Endothelial cell (in vitro differentiated cells): ENCODE measurements around the gene ECE1. TPM values are rescaled to one million over a fixed set of nuclear protein-coding genes. Genes with fewer than 3 reads are reported as not detected.
"Not testable (repeated sequence)": the region's sequence is repeated elsewhere in the genome, so short reads cannot be mapped to it uniquely, and the experiment has no call there.

Experiments
- DNase-seq: peaks from one replicate; pipeline ENCODE4 v3.0.0; 2021; ENCODE audit warnings: low spot score
- H3K27ac Mint-ChIP-seq: one replicate; pipeline ENCODE4 v1.8.0; 2021; ENCODE audit warnings: mixed read lengths, inconsistent platforms; ENCODE audit not compliant: unreplicated experiment
- H3K27me3 Mint-ChIP-seq: one replicate; pipeline ENCODE4 v1.8.0; 2021; ENCODE audit warnings: mild to moderate bottlenecking, moderate library complexity, mixed read lengths, inconsistent platforms; ENCODE audit not compliant: unreplicated experiment
- H3K36me3 Mint-ChIP-seq: one replicate; pipeline ENCODE4 v1.8.0; 2021; ENCODE audit warnings: mild to moderate bottlenecking, low read depth, mixed read lengths, inconsistent platforms; ENCODE audit not compliant: unreplicated experiment
- H3K4me1 Mint-ChIP-seq: one replicate; pipeline ENCODE4 v1.8.0; 2021; ENCODE audit warnings: mild to moderate bottlenecking, mixed read lengths, inconsistent platforms; ENCODE audit not compliant: unreplicated experiment
- H3K4me3 Mint-ChIP-seq: one replicate; pipeline ENCODE4 v1.8.0; 2021; ENCODE audit warnings: mild to moderate bottlenecking, mixed read lengths, inconsistent platforms; ENCODE audit not compliant: unreplicated experiment
- H3K9me3 Mint-ChIP-seq: one replicate; pipeline ENCODE4 v1.8.0; 2021; ENCODE audit warnings: mixed read lengths, inconsistent platforms; ENCODE audit not compliant: unreplicated experiment
- total RNA-seq: library from RNA; stranded (reverse); fragmentation: NEBNext Ultra II Directional; extraction: Animal tissue kit (Norgen Biotek cat#: 25700); gene quantifications from one replicate; pipeline ENCODE4 v1.2.1, GENCODE V29; 2021; ENCODE audit not compliant: unreplicated experiment
- TF ChIP-seq, protein P1 (sequence below): fragments of 200-600 bp; sonication (generic); IDR thresholded peaks from one replicate; pipeline ENCODE4 v1.5.0; 2021; ENCODE audit warnings: antibody characterized with exemption; ENCODE audit not compliant: unreplicated experiment

Gene ECE1
- total RNA-seq, 1 donor from 2014 or later, result 328 TPM

DNA sequence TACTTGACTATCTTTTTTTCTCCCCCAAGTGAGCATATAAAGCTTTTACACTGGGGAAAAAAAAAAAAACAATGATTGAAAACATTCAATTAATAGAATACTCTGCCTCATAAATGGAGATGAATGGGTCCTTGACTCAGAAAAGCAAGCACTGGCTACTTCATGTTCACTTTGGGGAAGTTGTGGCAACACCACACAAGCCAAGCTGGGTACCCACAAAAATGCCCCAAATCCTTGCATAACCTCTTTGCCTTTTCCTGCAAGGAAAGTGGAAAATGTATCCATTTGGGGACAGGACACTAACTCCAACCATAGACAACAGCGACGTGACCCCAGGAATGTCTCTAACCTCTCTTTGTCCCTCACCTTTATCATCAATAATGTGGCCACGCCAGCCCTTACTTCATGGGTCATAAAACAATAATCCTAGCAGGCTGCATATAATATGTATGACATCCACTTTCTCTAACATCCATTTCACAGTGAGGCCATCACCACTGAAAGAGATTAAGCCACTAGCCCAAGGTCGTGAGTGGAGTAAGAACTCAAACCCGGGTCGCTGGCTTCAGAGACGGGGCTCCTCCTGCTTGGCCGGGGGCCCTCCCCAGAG is 2.3 kb downstream of the ECE1 start:
- Mint-ChIP-seq H3K9me3 (no peaks in the 10 kb centered on the region), H3K4me1 (peaks cover 35% of the 10 kb centered on the region), H3K27ac (no peak overlapping the region), H3K27me3 (no peaks in the 10 kb centered on the region), H3K36me3 (peaks cover 4% of the 10 kb centered on the region), H3K4me3 (no peak overlapping the region)
- TF ChIP-seq, protein P1, sequence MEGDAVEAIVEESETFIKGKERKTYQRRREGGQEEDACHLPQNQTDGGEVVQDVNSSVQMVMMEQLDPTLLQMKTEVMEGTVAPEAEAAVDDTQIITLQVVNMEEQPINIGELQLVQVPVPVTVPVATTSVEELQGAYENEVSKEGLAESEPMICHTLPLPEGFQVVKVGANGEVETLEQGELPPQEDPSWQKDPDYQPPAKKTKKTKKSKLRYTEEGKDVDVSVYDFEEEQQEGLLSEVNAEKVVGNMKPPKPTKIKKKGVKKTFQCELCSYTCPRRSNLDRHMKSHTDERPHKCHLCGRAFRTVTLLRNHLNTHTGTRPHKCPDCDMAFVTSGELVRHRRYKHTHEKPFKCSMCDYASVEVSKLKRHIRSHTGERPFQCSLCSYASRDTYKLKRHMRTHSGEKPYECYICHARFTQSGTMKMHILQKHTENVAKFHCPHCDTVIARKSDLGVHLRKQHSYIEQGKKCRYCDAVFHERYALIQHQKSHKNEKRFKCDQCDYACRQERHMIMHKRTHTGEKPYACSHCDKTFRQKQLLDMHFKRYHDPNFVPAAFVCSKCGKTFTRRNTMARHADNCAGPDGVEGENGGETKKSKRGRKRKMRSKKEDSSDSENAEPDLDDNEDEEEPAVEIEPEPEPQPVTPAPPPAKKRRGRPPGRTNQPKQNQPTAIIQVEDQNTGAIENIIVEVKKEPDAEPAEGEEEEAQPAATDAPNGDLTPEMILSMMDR, result no peak
- DNase-seq, result no peak

DNA sequence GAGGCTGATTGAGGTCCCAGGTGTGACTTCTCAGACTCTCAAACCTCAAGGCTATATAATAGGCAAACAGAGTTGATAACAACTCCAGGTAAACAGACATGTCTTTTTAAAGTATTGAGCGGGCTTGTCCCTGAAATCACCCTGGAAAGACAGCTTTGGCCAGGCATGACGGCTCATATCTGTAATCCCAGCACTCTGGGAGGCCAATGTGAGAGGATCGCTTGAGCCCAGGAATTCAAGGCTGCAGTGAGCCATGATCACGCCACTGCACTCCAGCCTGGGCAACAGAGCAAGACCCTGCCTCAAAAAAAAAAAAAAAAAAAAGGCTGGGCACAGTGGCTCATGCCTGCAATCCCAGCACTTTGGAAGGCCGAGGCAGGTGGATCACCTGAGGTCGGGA is 4.9 kb downstream of the ECE1 start:
- not testable (repeated sequence) for DNase-seq, H3K4me3 Mint-ChIP-seq, H3K36me3 Mint-ChIP-seq, H3K27ac Mint-ChIP-seq, H3K9me3 Mint-ChIP-seq, H3K27me3 Mint-ChIP-seq
- H3K4me1 Mint-ChIP-seq, result peaks cover 34% of the 10 kb centered on the region

DNA sequence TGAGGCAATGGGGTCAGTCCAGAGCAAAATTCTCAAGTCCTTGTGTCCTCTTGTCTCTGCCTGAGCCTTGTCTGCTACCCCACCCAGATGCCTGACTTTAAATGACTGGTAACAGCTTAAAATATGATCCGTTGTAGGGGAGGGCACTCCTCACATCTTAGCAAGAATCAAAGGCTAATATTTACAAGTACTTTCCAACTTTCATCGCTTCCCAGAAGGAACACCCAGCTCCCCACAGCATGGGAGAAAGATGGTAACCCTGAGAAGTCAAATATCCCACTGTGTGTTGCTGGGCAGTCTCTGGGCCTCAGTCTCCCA is 5.2 kb downstream of the ECE1 start:
- Mint-ChIP-seq H3K36me3 (peaks cover 4% of the 10 kb centered on the region), H3K27ac (no peak overlapping the region), H3K9me3 (no peaks in the 10 kb centered on the region), H3K4me3 (no peak overlapping the region), H3K4me1 (peaks cover 37% of the 10 kb centered on the region), H3K27me3 (no peaks in the 10 kb centered on the region)
- DNase-seq, result no peak
- TF ChIP-seq, protein P1, result no peak

DNA sequence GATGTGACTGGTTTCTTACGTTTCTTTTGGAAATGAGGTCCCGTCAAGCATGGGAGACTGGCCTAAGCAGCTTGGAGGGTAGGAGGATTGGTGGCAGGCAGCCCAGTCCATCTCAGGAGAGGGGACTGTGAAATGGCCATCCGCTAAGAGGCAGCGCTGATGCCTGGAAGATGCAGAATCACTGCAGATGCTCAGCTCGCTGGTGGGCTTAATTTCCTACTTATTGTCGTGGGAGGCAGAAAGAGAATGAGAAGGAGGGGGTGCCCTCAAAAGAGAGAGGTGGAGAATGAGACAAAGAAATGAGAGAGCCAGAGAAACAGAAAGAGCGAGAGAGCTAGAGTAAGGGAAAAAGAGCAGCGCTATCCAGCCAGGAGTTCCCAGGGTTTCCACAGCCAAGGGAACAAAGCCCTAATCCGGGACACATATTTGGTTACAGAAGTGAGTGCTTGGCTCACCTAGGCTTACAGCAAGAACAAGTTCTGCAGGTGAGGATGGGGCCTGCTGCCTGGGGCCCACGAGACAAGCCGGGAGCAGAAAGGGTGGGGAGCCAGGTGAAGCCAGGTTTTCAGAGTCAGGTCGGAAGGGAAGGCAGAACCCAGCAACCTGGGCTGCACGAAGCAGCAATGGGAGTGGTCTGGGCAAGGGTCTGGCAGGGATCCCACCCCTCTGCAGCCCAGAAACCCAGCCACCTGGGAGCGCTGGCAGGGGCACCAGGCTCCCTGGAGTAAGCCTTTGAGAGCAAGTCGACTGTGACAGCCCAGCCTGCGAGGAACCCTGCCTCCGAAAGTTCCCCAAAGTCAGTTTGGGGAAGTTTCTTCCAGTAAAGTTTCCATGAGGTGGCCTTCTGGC is 5.8 kb downstream of the ECE1 start:
- Mint-ChIP-seq H3K36me3 (peaks cover 4% of the 10 kb centered on the region), H3K27me3 (peaks cover 1% of the 10 kb centered on the region), H3K27ac (peak overlapping the region; percentile 9), H3K4me3 (no peak overlapping the region), H3K4me1 (peaks cover 42% of the 10 kb centered on the region), H3K9me3 (no peaks in the 10 kb centered on the region)
- TF ChIP-seq, protein P1, result no peak
- DNase-seq, result no peak

DNA sequence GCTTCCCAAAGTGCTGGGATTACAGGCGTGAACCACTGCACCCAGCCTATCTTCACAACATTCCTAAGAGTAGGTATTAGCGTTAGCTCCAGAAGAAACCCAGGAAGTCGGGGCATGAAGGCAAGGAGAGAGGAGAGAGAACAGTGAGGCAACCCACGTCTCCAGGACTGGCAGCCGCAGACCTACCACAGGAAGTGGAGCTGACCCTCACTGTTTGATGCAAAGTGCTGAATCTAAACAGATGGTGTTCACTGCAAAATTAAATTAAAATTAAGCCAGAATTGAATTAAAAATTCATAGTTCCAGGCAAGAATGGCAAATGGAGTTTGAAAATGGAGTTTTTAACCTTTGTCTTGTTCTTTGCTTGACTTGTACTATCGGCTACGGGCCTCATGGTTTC is 6.7 kb downstream of the ECE1 start:
- peaks cover 2% of the 10 kb centered on the region for H3K27me3 Mint-ChIP-seq
- H3K27ac Mint-ChIP-seq, result no peak overlapping the region

DNA sequence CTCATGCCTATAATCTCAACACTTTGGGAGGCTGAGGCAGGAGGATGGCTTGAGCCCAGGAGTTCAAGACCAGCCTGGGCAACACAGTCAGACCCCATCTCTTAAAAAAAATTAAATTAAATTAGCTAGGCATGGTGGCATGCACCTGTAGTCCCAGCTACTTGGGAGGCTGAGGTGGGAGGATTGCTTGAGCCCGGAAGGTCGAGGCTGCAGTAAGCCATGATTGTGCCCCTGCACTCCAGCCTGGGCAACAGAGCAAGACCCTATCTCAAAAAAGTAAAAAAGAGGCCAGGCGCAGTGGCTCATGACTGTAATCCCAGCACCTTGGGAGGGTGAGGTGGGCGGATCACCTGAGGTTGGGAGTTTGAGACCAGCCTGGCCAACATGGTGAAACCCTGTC is 8.2 kb downstream of the ECE1 start:
- H3K27ac Mint-ChIP-seq, DNase-seq, H3K27me3 Mint-ChIP-seq, H3K9me3 Mint-ChIP-seq, H3K36me3 Mint-ChIP-seq, H3K4me3 Mint-ChIP-seq: not testable (repeated sequence)
- peaks cover 52% of the 10 kb centered on the region for H3K4me1 Mint-ChIP-seq

More for the DNA sequence above, 6.7 kb downstream of the ECE1 start:
- Mint-ChIP-seq H3K4me3 (peak overlapping the region; percentile 31), H3K9me3 (no peaks in the 10 kb centered on the region), H3K36me3 (peaks cover 4% of the 10 kb centered on the region), H3K4me1 (peaks cover 39% of the 10 kb centered on the region)
- no peak for DNase-seq
- TF ChIP-seq, protein P1, result no peak
